Parathyroid adenoma (tissue), 2 donors: ENCODE data around the gene SLC11A1.

Source experiments
- H2AFZ ChIP-seq: fragments of 300-600 bp; sonication (generic); one replicate; pipeline ENCODE4 v1.7.0; 2017; ENCODE audit warnings: antibody characterized with exemption, mild to moderate bottlenecking
- H3K27ac ChIP-seq: fragments of 300-600 bp; sonication (generic); one replicate; pipeline ENCODE4 v1.7.0; 2017
- H3K27me3 ChIP-seq: fragments of 300-600 bp; sonication (generic); one replicate; pipeline ENCODE4 v1.7.0; 2017; ENCODE audit warnings: low read length; ENCODE audit not compliant: control insufficient read depth, insufficient read depth
- H3K36me3 ChIP-seq: fragments of 300-600 bp; sonication (generic); one replicate; pipeline ENCODE4 v1.7.0; 2017; ENCODE audit warnings: low read length; ENCODE audit not compliant: control insufficient read depth, insufficient read depth
- H3K4me1 ChIP-seq: fragments of 300-600 bp; sonication (generic); one replicate; pipeline ENCODE4 v1.7.0; 2017; ENCODE audit warnings: control low read depth
- H3K4me2 ChIP-seq: fragments of 300-600 bp; sonication (generic); one replicate; pipeline ENCODE4 v1.7.0; 2017; ENCODE audit warnings: low read length
- H3K4me3 ChIP-seq: fragments of 300-600 bp; sonication (generic); one replicate; pipeline ENCODE4 v1.7.0; 2017; ENCODE audit warnings: low read depth, low read length
- H3K79me2 ChIP-seq: fragments of 300-600 bp; sonication (generic); one replicate; pipeline ENCODE4 v1.7.0; 2017; ENCODE audit warnings: control low read depth
- H3K9ac ChIP-seq: fragments of 300-600 bp; sonication (generic); one replicate; pipeline ENCODE4 v1.7.0; 2017; ENCODE audit warnings: mild to moderate bottlenecking
- H3K9me3 ChIP-seq: fragments of 300-600 bp; sonication (generic); one replicate; pipeline ENCODE4 v1.7.0; 2017; ENCODE audit warnings: low read length; ENCODE audit not compliant: control insufficient read depth
- CTCF ChIP-seq: fragments of 300-600 bp; sonication (generic); IDR thresholded peaks from one replicate; pipeline ENCODE4 v1.7.0; 2017; ENCODE audit warnings: antibody characterized with exemption, mild to moderate bottlenecking
- donor health status: primary hyperparathyroidism.

The SLC11A1 gene

GRCh38 chr2:218407717-218408116 lies 25.6 kb downstream of the SLC11A1 start:
- Histone ChIP-seq H3K79me2 (peaks cover 2% of the 10 kb centered on the region), H3K4me1 (peaks cover 11% of the 10 kb centered on the region), H3K4me3 (no peak overlapping the region), H3K27me3 (no peaks in the 10 kb centered on the region), H3K9me3 (no peaks in the 10 kb centered on the region), H3K27ac (no peak overlapping the region), H3K36me3 (no peaks in the 10 kb centered on the region), H3K4me2 (no peak overlapping the region), H2AFZ (peak overlapping the region; percentile 23), H3K9ac (no peak overlapping the region)
- TF ChIP-seq CTCF: no peak

GRCh38 chr2:218418321-218418716 lies 36.2 kb downstream of the SLC11A1 start:
- Histone ChIP-seq H3K79me2 (no peaks in the 10 kb centered on the region), H3K9me3 (no peaks in the 10 kb centered on the region), H3K27me3 (no peaks in the 10 kb centered on the region), H2AFZ (no peak overlapping the region), H3K9ac (no peak overlapping the region), H3K4me3 (no peak overlapping the region), H3K4me2 (no peak overlapping the region), H3K4me1 (no peaks in the 10 kb centered on the region), H3K36me3 (no peaks in the 10 kb centered on the region), H3K27ac (no peak overlapping the region)
- no peak for TF ChIP-seq CTCF

- no peaks in the 10 kb centered on the region for H3K27me3 ChIP-seq
- no peaks in the 10 kb centered on the region for H3K4me1 ChIP-seq
- no peak within 1 kb of the TSS for H2AFZ ChIP-seq
- no peak within 1 kb of the TSS for H3K4me2 ChIP-seq
- no peaks in the 10 kb centered on the region for H3K79me2 ChIP-seq
- no peaks in the 10 kb centered on the region for H3K9me3 ChIP-seq
- H3K4me3 ChIP-seq: no peak within 1 kb of the TSS
- H3K9ac ChIP-seq: no peak within 1 kb of the TSS
- no peak within 1 kb of the TSS for H3K27ac ChIP-seq
- H3K36me3 ChIP-seq: no peaks in the 10 kb centered on the region
- TF ChIP-seq CTCF: no peak
Observed at GRCh38 chr2:218418717-218419458, 36.8 kb downstream of the SLC11A1 start, which contains the start of gene VIL1. VIL1 (plus strand) TSS chr2:218419123; CDS start chr2:218423779, 4,656 bp downstream.

- Histone ChIP-seq H2AFZ (no peak overlapping the region), H3K9me3 (no peaks in the 10 kb centered on the region), H3K27me3 (no peaks in the 10 kb centered on the region), H3K27ac (no peak overlapping the region), H3K79me2 (no peaks in the 10 kb centered on the region), H3K4me3 (no peak overlapping the region), H3K9ac (no peak overlapping the region), H3K36me3 (no peaks in the 10 kb centered on the region), H3K4me2 (no peak overlapping the region), H3K4me1 (no peaks in the 10 kb centered on the region)
- no peak for TF ChIP-seq CTCF
Observed at GRCh38 chr2:218419630-218420216, 37.6 kb downstream of the SLC11A1 start.

- Histone ChIP-seq H3K9me3 (no peaks in the 10 kb centered on the region), H3K36me3 (no peaks in the 10 kb centered on the region), H3K4me1 (no peaks in the 10 kb centered on the region), H3K4me2 (no peak overlapping the region), H3K27ac (no peak overlapping the region), H3K27me3 (no peaks in the 10 kb centered on the region), H3K4me3 (no peak overlapping the region), H3K79me2 (no peaks in the 10 kb centered on the region), H2AFZ (no peak overlapping the region), H3K9ac (no peak overlapping the region)
- TF ChIP-seq CTCF: no peak
Observed at GRCh38 chr2:218421027-218421426, 39.0 kb downstream of the SLC11A1 start.
